HuH-7 (cell line): Measurements from ENCODE around the gene KMT5C.

Experiments used
- DNase-seq: peaks from one replicate; pipeline ENCODE4 v3.0.0; 2011; ENCODE audit warnings: low spot score

The KMT5C gene

DNA sequence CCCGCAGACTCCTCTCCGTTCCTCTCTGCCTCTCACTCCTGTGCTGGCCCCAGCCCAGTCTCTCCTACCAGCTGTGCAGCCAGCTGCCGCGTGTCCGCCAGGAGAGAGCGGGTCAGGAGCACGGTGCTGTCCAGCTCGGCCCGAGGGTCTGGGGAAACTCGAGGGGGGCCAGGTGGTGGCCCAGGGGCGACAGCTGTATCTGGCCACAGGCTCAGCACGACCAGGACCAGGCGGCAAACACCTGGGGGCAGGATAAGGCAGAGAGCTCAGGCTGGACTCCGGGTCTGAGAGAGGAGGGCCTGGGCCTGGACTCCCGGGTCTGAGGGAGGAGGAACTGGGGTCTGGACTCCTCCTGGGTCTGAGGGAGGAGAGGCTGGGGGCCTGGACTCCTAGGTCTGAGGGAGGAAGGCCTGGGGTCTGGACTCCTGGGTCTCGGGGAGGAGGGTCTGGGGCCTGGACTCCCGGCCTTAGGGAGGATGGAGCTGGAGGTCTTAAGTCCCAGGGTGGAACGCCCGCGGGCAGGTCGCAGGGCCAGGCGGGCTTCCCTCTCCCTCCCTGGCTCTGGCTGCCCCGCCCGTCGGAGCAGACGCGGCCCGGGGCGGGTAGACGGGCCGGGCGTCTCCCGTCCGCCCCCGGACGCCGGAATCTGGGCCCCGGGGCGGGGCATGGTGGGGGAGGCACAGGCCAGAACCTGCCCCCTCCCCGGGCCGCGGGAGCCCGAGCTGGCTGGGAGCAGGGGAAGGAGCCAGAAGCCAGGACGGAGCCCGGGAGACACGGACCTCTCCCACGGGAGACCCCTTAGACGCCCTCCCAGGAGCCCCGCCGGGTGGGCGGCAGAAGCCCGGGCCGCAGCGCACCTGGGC, 29.3 kb downstream of the KMT5C start:
- peak; percentile 61 for DNase-seq

DNA sequence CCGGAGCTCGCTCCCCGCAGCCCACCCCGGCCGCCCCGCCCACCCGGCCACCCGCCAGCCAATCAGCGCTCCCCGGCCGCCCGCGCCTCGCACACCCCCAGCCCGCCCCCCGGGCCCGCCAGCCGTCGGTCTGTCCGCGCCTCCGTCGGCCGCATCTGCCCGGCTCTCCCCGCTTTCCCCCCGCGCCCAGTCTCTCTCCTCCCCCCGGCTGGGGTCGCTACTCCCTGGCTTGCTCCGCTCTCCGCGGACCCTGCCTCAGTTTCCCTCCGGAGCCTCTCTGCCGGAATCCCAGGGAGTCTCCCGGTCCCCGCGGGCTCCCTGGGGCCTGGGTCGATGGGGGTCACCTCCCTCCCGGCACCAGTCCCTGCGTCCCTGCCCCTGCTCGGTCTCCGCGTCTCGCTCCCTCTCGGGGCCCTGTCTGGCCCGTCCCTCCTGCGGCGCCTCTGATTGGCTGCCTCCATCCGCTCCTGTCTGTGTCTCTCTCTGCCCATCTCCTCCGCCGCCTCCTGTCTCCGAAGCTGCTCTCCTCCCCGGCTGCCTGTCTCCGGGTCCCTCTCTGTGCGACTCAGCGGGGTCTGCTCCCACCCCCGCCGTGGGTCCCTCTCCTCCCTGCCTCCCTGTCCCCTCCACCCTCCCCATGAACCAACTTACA, 30.1 kb downstream of the KMT5C start:
- peak; percentile 91 for DNase-seq

DNA sequence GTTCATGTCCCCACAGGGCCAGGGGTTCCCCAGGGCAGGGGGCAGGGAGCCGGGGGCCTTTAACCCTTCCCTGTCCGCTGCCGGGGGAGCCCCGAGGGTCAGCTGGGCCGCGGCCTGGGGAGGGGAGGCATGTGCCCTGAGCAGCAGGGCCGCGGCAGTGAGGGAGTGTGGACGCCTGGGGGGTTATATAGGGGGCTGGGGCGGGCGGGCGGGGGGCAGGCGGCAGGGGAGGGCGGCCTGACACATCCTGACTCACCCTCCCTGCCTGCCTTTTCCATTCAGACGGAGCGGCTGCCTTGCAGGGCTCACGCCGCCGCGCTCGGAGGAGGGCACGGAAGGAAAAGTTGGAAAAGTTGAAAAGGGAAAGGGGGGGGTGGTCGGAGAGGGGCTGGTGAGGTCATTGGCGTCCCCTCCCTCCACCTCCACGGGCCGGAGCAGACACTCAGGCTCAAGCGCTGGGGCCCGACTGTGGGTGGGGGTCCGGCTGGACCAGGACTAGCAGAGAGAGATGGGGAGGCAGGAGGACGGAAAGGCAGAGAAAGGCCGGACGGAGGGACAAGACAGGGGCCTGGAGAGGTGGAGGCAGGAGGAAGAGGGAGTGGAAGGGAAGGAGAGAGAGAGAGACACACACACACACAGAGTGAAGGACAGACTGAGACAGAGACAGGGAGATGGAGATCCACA, 30.8 kb downstream of the KMT5C start, which contains the start of gene IL11:
TSS of gene IL11 (minus strand) at position 159 of the 684 bp plus-strand sequence. CDS start at position 6, 153 bp downstream.
- no peak for DNase-seq

DNA sequence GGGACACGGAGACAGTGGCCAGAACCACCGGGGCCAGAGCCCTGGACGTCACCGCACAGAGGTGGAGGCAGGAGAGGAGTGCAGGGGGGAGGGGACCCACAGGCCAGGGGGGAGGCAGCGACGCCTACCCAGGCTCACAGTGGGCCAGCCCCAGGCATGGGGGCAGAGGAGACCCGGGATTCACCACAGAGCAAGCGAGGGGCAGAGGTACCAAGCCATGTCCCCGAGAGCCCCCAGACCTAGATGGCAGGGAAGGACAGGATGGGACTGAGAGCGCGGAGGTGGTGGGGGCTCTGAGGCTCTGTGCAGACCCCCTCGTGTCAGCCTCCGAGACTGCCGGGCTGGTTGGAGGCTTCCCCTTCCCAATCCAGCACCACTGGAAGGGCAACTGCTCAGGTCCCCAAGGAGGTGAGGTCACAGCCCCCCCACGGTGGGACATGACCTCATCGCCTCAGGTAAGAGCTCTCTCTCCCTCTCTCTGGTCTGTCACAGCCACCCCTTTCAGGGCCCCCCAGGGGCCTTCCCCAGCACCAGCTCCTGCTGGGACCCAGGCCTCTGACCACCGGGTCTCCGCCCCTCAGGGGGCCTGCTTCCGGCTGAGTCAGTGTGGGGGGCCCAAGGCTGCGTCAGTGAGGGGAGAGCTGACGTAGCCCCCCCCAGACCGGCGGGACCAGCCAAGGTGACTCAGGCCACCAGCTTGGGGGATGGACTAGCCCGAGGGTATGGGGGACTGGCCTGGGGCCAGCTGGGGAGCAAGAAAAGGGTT, 32.8 kb downstream of the KMT5C start:
- no peak for DNase-seq

DNA sequence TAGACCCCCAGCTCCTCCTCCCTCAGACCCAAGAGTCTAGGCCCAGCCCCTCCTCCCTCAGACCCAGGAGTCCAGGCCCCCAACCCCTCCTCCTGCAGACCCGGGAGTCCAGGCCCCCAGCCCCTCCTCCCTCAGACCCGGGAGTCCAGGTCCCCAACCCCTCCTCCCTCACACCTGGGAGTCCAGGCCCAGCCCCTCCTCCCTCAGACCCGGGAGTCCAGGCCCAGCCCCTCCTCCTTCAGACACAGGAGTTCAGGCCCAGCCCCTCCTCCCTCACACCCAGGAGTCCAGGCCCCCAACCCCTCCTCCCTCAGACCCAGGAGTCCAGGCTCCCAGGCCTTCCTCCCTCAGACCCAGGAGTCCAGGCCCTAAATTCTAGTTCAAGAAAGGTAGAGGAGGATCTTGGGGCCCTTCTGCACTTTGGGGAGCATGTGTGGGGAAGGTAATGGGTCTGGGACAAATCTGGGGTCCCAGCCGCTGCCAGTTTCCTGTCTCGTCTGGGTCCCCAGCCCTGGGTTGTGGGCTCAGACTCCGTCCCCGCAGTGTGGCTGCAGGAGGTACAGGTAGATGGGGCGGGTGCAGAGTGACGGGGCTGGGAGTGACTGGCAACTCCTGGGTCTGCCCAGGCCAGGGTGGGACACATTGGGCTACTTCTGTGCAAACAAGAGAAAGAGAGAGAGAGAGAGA, 33.8 kb downstream of the KMT5C start:
- no peak for DNase-seq

DNA sequence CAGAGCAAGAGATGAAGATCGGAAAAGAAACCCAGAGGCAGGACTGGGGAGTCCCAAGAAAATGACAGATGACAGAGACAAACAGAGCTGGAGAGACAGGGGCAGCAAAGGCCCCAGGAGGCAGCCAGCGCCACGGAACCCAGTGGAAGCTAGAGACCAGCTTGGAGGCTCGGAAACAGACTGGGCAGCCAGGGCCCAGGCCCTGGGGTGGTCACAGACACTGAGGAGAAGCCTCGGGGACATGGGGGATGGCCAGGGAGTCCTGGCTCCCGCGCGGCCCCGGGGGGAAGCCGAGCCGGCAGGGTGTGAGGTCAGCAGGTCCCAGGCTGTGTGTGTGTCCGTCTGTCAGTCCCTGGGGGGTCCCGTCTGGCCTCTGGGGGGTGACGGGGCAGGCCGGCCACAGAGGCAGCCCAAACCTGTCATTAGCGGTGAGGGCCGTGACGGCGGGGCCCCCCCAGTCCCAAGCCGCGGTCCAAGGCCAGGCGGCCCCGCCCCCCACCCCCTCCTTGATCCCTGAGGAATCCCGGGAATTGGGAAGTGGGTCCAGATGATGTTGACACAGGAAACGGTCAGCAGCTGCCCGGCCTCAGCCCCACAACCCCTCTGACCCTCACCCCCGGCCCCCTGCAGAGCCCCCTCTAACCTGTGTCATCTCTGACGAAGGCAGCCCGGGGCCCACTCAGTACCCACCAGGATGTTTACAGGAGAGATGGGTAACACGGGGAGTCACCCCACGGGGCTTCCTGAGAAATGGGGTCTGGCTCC, 34.5 kb downstream of the KMT5C start:
- no peak for DNase-seq

DNA sequence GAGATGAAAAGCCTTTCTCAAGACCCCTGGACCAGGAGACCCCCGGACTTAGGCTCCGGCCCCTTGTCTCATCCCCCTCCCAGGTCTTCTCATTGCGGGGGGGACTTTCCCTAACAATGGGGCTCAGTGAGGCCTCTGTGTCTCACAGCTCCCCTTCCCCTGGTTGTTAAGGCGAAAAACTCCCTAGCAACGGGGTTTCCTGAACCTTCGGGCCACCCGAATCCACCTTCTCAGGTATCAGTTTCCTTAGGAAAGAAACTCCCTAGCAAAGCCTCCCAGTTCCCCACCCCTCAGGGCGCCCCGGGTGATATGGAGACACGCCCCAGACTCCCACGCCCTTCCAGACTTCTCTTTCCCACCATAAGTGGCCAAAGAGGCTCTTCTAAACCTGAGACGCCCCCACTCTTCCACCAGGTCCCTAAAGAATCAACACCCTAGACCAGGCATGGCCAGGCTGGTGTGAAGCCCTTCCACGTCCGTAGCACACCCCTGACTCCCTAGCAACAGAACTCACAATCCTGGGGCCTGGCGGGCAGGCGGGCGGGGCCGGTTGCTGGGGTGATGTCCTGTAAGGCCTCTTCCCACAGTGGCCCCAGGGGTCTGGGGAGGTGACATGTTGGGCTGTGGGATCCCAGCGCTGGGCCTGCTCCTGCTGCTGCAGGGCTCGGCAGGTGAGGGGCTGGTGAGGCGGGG, 36.7 kb downstream of the KMT5C start, which contains the start of gene TMEM190:
TSS of gene TMEM190 (plus strand) at position 586 of the 693 bp plus-strand sequence. CDS start at position 614, 28 bp downstream.
- DNase-seq: no peak

DNA sequence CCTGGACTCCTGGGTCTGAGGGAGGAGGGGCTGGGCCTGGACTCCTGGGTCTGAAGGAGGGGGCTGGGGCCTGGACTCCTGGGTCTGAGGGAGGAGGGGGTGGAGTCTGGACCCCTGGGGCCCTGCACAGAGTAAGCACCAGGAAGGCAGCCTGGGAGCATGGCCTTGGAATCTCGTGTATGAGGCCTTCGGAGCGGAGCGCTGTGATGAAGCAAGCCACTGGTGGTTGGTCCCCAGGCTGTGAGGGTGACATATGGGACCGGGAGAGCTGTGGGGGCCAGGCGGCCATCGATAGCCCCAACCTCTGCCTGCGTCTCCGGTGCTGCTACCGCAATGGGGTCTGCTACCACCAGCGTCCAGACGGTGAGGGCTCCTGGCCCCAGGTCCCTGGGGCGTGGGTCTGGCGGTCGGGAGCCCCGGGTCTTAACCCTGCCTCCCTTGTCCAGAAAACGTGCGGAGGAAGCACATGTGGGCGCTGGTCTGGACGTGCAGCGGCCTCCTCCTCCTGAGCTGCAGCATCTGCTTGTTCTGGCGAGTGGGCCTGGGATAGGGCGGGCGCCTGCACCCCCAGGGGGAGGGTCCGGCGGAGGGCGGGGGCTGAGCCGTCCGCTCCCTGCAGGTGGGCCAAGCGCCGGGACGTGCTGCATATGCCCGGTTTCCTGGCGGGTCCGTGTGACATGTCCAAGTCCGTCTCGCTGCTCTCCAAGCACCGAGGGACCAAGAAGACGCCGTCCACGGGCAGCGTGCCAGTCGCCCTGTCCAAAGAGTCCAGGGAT, 37.9 kb downstream of the KMT5C start:
- DNase-seq: no peak

DNA sequence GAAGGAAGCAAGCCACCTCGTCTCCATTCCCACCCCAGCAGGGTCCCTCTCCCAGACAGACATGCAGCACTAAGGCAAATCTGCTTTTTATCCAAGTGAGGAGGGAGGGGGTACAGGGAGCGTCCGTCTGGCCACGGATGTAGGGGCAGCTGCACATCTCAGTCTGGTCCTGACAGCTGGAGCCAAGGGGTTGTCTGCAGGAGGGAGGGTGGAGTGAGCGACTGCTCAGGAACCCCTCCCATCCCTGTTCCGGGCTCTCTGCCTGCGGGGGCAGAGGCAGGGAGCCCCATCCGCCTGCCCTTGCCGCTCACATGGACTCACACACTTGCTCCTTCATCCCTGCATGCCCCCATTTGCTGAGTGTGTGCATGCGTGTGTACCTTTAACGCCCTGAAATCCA, 39.5 kb downstream of the KMT5C start:
- no peak for DNase-seq

DNA sequence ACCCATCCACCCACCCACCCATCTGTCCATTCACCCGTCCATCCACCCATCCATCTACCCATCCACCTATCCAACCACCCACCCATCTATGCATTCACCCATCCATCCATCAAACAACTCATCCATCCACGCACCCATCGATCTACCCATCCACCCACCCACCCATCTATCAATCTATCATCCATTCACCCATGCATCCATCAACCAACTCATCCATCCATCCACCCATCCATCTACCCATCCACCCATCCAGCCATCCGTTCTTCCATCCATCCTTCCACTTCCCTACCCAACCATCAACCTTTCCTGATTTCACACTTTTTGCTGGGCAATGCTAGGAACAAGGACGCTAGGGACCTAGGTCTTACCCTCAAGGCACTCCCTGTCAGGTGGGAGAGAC, 42.3 kb downstream of the KMT5C start:
- DNase-seq: no peak

DNA sequence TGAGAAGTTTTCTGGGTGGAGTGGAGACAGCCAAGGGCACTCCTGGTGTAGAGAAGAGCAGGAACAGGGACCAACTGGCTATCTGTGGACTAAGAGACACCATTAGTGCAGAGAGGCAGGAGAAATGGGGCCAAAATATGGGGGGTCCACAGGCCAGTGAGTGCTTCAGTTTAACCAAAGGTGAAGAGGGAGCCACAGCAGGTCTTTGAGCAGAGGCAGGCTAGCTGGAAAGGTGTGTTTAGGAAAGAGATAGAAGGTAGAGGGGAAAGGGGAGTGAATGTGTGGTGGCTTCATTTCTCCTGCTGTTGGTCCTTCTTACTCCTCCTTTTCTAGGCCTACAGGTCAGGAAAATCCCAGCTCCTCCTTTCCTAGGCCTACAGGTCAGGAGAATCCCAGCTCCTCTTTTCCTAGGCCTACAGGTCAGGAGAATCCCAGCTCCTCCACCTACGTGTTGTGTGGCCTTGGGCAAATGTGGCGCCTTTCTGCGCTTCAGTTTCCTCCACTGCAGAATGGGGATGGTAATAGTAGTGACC, 42.9 kb downstream of the KMT5C start:
- DNase-seq: no peak

DNA sequence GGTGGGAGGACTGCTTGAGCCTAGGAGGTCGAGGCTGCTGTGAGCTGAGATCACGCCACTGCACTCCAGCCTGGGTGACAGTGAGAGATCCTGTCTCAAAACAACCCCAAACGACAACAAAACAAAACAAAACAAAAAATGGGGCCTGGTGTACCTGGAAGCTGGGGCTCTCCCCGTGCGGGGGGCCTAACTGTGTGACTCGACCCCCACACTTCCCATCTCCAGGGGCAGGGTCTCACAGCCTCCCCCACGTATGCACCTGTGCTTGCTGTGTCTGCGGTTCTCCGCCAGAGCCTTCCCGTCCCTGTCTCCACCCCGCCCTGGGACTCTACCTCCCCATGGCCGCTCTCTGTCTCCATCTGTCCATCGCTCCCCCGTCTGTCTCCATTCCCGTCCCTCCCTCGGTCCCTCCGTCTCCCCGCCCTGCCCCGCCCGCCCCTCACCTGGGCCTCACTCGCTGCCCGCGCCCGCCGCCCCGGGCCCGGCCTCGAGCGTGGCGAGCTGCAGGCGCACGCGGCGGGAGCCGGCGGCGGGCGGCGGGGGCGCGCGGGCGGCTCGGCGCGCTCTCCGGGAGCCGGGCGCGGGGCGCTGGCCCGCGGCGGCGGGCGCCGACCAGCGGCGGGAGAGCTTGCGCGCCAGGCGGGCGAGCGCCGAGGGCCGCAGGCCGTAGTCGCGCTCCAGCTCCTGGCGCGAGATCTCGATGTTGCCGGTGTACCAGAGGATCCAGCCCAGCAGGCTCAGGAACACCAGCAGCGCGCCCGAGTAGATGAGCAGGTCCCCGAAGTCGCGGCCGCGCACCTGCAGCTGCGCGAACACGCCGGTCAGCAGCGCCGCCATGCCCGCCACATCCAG, 43.8 kb downstream of the KMT5C start:
- DNase-seq: peak; percentile 83

DNA sequence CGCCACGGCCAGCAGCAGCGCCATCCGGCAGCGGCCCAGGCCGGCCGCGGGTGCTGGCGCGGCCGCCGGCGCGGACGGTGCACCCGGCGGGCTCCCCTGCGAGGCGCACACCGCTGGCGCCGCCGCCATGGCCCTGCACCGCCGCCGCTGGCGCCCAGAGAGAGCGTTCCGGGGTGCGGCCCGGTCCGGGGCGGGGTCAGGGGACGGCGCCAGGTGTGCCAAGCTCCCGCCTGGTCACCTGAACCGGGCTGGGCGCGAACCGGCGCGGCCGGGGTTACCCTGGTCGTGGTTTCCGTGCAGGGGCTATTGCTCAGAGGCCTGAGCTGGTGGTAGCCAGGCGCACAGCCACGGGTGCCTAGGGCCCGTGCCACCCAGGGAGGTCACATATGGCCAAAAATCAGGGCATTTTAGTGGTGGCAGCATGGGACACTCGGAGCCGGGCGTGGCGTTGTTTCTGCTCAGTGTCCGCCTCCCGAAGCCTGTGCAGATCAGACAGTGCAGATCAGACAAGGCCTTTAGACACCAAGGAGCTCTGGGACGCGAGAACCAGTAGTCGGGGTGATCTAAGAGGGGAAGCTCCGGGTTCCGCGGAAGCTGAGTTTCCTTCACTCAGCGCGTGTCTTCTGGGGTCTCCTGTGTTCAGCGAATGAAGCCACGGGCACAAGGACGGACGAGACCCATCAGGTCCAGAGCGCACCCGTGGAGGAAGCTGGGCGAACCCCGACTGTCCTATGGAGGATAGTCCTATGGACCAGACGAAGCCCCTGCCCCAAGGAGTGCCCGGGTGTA, 44.6 kb downstream of the KMT5C start, which contains the start of gene TMEM238:
TSS of gene TMEM238 (minus strand) at position 162 of the 789 bp plus-strand sequence. CDS start at position 129, 33 bp downstream.
- DNase-seq: no peak

DNA sequence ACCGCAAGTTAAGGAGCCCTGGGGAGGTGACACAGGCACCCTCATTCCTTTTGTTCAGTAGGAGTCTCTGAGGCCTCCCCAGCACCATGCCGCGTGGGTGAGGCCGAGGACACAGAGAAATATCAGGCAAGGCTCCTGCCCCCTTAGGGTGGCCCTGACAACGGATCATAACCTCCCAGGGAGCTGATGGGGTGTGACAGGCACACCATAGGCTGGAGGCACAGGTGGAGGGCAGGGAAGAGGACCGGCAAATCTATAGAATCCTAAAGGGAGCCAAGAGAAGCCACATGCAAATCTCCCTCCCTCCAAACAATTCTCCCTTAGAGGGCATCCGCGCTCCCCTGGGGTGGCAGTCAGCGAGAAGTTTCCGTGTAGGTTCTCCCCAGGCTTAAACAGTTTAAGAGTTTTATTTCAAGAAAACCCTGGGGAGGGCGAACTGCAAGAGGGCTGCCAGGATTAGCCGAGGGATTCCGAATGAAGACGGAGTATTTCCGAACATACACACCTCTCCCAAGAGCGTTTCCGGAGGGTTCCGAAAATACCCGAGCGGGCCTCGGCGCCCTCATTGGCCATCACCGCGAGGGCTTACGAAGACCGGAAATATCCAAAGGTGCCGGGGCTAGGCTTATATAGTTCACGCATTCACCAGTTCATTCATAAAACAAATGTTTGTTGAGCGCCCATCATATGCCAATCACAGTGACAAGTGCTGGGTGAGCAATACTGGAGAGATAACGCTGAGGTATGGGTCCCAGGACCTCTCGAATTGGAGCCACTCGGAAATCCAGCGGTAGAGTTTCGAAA, 45.4 kb downstream of the KMT5C start:
- DNase-seq: peak; percentile 93

DNA sequence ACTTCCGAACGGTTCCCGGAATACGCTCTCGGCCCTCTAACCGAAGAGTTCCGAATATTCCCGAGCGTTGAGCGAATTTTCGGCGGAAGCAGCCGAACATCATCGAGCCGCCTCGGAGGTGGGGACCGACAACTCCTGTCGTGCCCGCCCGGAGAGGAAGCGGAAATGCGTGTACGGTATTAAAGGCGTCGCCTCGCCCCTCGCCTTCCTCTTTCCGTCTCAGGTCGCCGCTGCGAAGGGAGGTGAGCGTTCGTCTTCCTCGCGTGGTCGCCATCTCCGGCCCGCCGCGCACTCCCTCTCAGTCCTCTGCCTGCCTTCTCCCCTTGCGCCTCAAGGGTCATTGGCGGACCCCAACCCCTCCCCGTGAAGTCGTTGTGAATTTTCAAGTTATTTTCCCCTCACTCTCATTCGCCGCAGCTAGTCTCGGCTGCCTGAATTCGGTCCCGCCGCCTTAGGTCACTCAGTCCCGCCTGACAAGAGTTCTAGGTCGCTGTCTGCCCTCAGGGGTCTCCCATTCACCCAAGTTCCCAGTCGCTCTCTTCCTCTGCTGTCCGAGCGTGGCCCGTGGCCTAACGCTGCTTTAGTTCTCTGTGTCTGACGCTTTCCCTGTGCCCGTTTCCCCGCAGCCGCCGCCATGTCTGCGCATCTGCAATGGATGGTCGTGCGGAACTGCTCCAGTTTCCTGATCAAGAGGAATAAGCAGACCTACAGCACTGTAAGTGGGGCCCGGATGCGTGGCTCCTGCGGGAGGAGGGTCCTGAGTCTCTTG, 46.2 kb downstream of the KMT5C start, which contains the start of gene RPL28:
TSS of gene RPL28 (plus strand) at position 209 of the 769 bp plus-strand sequence. CDS start at position 635, 426 bp downstream.
- peak; percentile 92 for DNase-seq
